CD14-positive monocyte (primary cell): Measurements from ENCODE around the gene SERPINB2. TPM values are rescaled to one million over a fixed set of nuclear protein-coding genes. Genes with fewer than 3 reads are reported as not detected.
A peak's percentile ranks its signal among the peaks of the same experiment; 100 is the strongest.
"Not testable (repeated sequence)": the region's sequence is repeated elsewhere in the genome, so short reads cannot be mapped to it uniquely, and the experiment has no call there.

Experiments used
- DNase-seq, 3 donors: peaks; one replicate each; pipeline ENCODE4 v3.0.0-alpha.2; 2011 to 2022
- H2AFZ ChIP-seq: 2 replicates; pipeline ENCODE4 v1.6.0; 2012; ENCODE audit warnings: mild to moderate bottlenecking, low read depth, low read length, inconsistent platforms; ENCODE audit not compliant: insufficient read depth, poor library complexity, severe bottlenecking
- H3K27ac ChIP-seq, 2 donors: 1 replicate in 1 of 2; 2 replicates in 1 of 2; pipeline ENCODE4 v1.5.1; 2012 to 2013; ENCODE audit warnings: low read length in 2 of 2, control low read depth in 1 of 2, inconsistent platforms in 1 of 2, low read depth in 1 of 2, mild to moderate bottlenecking in 1 of 2
- H3K27me3 ChIP-seq, 2 donors: one replicate each; pipeline versions ENCODE4 v1.6.0 to v1.6.1; 2011 to 2013; ENCODE audit warnings: low read length in 2 of 2; ENCODE audit not compliant: control insufficient read depth in 2 of 2, insufficient read depth in 2 of 2
- H3K36me3 ChIP-seq, 2 donors: replicated peaks in 1 of 2; 1 replicate in 1 of 2; 2 replicates in 1 of 2; pipeline versions ENCODE4 v1.5.1 to v1.6.1; 2012 to 2013; ENCODE audit warnings: low read length in 2 of 2, control low read depth in 1 of 2, inconsistent platforms in 1 of 2, mild to moderate bottlenecking in 1 of 2; ENCODE audit not compliant: insufficient read depth in 2 of 2, control insufficient read depth in 1 of 2
- H3K4me1 ChIP-seq, 2 donors: 1 replicate in 1 of 2; 2 replicates in 1 of 2; pipeline versions ENCODE4 v1.5.1 to v1.6.1; 2012 to 2013; ENCODE audit warnings: low read length in 2 of 2, control low read depth in 1 of 2, inconsistent platforms in 1 of 2, mild to moderate bottlenecking in 1 of 2, moderate library complexity in 1 of 2; ENCODE audit not compliant: insufficient read depth in 2 of 2, control insufficient read depth in 1 of 2
- H3K4me2 ChIP-seq: replicated peaks from 2 replicates; pipeline ENCODE3; 2012; ENCODE audit warnings: low read length, moderate library complexity, mild to moderate bottlenecking; ENCODE audit not compliant: poor library complexity, severe bottlenecking; ENCODE audit errors: extremely low read depth
- H3K4me3 ChIP-seq, 3 experiments: fragments of 200-600 bp in 1 of 3; sonication (generic) in 1 of 3; replicated peaks in 1 of 3; 1 replicate in 2 of 3; 2 replicates in 1 of 3; pipeline ENCODE4 v1.5.1; 2011 to 2013; ENCODE audit warnings: low read length in 3 of 3, mild to moderate bottlenecking in 3 of 3, control low read depth in 2 of 3, low read depth in 2 of 3, inconsistent platforms in 1 of 3, moderate library complexity in 1 of 3
- H3K79me2 ChIP-seq: 2 replicates; pipeline ENCODE4 v1.6.0; 2012; ENCODE audit warnings: mild to moderate bottlenecking, control low read depth, inconsistent platforms, low read length, moderate library complexity; ENCODE audit not compliant: insufficient read depth
- H3K9ac ChIP-seq: 2 replicates; pipeline ENCODE4 v1.6.0; 2017; ENCODE audit warnings: low read length, mild to moderate bottlenecking; ENCODE audit not compliant: insufficient read depth, poor library complexity, severe bottlenecking
- H3K9me3 ChIP-seq, 2 donors: replicated peaks in 1 of 2; 1 replicate in 1 of 2; 2 replicates in 1 of 2; pipeline versions ENCODE4 v1.5.1 to v1.6.1; 2012 to 2013; ENCODE audit warnings: low read length in 2 of 2, control low read depth in 1 of 2; ENCODE audit not compliant: control insufficient read depth in 1 of 2, insufficient read depth in 1 of 2
- H4K20me1 ChIP-seq: 2 replicates; pipeline ENCODE4 v1.6.0; 2012; ENCODE audit warnings: mild to moderate bottlenecking, low read length, control low read depth, moderate library complexity; ENCODE audit not compliant: insufficient read depth
- H3K27ac Mint-ChIP-seq, 7 donors: one replicate each; pipeline ENCODE4 v1.8.0; 2020; ENCODE audit warnings: mild to moderate bottlenecking in 7 of 7, mixed read lengths in 7 of 7, moderate library complexity in 6 of 7, inconsistent platforms in 2 of 7
- H3K27me3 Mint-ChIP-seq, 3 donors: one replicate each; pipeline ENCODE4 v1.8.0; 2021 to 2022; ENCODE audit warnings: low read depth in 3 of 3, mild to moderate bottlenecking in 3 of 3, mixed read lengths in 3 of 3, moderate library complexity in 3 of 3, inconsistent platforms in 1 of 3
- H3K36me3 Mint-ChIP-seq, 2 donors: one replicate each; pipeline ENCODE4 v1.8.0; 2020; ENCODE audit warnings: mixed read lengths in 2 of 2, inconsistent platforms in 1 of 2, mild to moderate bottlenecking in 1 of 2
- H3K4me1 Mint-ChIP-seq: one replicate; pipeline ENCODE4 v1.8.0; 2020; ENCODE audit warnings: mild to moderate bottlenecking, mixed read lengths
- H3K4me3 Mint-ChIP-seq, 2 donors: one replicate each; pipeline ENCODE4 v1.8.0; 2020; ENCODE audit warnings: mild to moderate bottlenecking in 2 of 2, mixed read lengths in 2 of 2, moderate library complexity in 1 of 2
- H3K9me3 Mint-ChIP-seq, 7 donors: one replicate each; pipeline ENCODE4 v1.8.0; 2020 to 2022; ENCODE audit warnings: mixed read lengths in 7 of 7, mild to moderate bottlenecking in 6 of 7, moderate library complexity in 6 of 7, inconsistent platforms in 2 of 7
- WGBS: methylation state at CpG from one replicate; pipeline ENCODE4 v1.1.5; 2013; ENCODE audit warnings: missing lambda C conversion rate; ENCODE audit not compliant: insufficient coverage; 5-methylcytosine and 5-hydroxymethylcytosine counted together
- intact Hi-C, 2 donors: fragments of 100-400 bp; cut with micrococcal nuclease; formaldehyde crosslinking; loops; one replicate each; pipeline versions ENCODE4 v1.15.0 to v1.15.1; 2023
- polyA plus RNA-seq, 3 donors: library from polyadenylated mRNA; depleted of rRNA in 1 of 3; unstranded in 2 of 3; stranded (reverse) in 1 of 3; fragments of 300-500 nt in 2 of 3; fragments of >200 nt in 1 of 3; fragmentation: Illumina TruSeq in 2 of 3; gene quantifications; 1 replicate in 2 of 3; 2 replicates in 1 of 3; pipeline ENCODE4 v1.2.3, GENCODE V29; 2012 to 2021
- TF ChIP-seq, protein P1 (sequence below): fragments of 200-600 bp; IDR thresholded peaks from one replicate; pipeline ENCODE4 v1.8.0; 2022; ENCODE audit warnings: antibody characterized with exemption, mild to moderate bottlenecking

Gene SERPINB2
- polyA plus RNA-seq, 3 donors, result 14.3 to 60.9 (median 19.9) TPM

- Histone ChIP-seq H3K4me2 (peak overlapping the region; percentile 83), H3K9ac (peak overlapping the region; percentile 72), H3K27ac (peak overlapping the region; percentile 78 to 89), H3K4me3 (peak overlapping the region; percentile 73 to 87 (median 74)), H3K9me3 (no peaks in the 10 kb centered on the region), H3K4me1 (peaks cover 18 to 25% of the 10 kb centered on the region in 2 donors), H3K79me2 (peaks cover 18% of the 10 kb centered on the region), H4K20me1 (no peaks in the 10 kb centered on the region), H3K27me3 (no peaks in the 10 kb centered on the region), H3K36me3 (peaks cover 0 to 11% of the 10 kb centered on the region in 2 donors), H2AFZ (peak overlapping the region; percentile 96)
- WGBS, result 13% methylated on average over 19 of the region's 19 CpGs
- H3K4me1 Mint-ChIP-seq, result peaks cover 7% of the 10 kb centered on the region
- H3K36me3 Mint-ChIP-seq, result peaks cover 0 to 2% of the 10 kb centered on the region in 2 donors
- DNase-seq, result peak in 1 of 3 donors; percentile 32
- intact Hi-C loops, result loop anchor here (5.0 to 10.0 kb wide), 3 partner anchors 85 to 422 kb away; no protein-coding TSS in a partner anchor
- H3K27ac Mint-ChIP-seq, result no peak overlapping the region
- H3K27me3 Mint-ChIP-seq, result peaks cover 0 to 1% (median 0%) of the 10 kb centered on the region in 3 donors
- H3K4me3 Mint-ChIP-seq, result no peak overlapping the region
- TF ChIP-seq, protein P1, sequence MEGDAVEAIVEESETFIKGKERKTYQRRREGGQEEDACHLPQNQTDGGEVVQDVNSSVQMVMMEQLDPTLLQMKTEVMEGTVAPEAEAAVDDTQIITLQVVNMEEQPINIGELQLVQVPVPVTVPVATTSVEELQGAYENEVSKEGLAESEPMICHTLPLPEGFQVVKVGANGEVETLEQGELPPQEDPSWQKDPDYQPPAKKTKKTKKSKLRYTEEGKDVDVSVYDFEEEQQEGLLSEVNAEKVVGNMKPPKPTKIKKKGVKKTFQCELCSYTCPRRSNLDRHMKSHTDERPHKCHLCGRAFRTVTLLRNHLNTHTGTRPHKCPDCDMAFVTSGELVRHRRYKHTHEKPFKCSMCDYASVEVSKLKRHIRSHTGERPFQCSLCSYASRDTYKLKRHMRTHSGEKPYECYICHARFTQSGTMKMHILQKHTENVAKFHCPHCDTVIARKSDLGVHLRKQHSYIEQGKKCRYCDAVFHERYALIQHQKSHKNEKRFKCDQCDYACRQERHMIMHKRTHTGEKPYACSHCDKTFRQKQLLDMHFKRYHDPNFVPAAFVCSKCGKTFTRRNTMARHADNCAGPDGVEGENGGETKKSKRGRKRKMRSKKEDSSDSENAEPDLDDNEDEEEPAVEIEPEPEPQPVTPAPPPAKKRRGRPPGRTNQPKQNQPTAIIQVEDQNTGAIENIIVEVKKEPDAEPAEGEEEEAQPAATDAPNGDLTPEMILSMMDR, result no peak
- H3K9me3 Mint-ChIP-seq, result no peaks in the 10 kb centered on the region
Observed at GRCh38 chr18:63936932-63937393, 49.5 kb downstream of the SERPINB2 start.

- H3K4me1 Mint-ChIP-seq, result peaks cover 6% of the 10 kb centered on the region
- no peaks in the 10 kb centered on the region for H3K9me3 Mint-ChIP-seq
- no peaks in the 10 kb centered on the region for H3K27me3 ChIP-seq
- H3K27me3 Mint-ChIP-seq, result peaks cover 1 to 3% (median 2%) of the 10 kb centered on the region in 3 donors
- no peak overlapping the region for H3K27ac ChIP-seq
- peaks cover 18 to 25% of the 10 kb centered on the region in 2 donors for H3K4me1 ChIP-seq
- H3K79me2 ChIP-seq, result no peaks in the 10 kb centered on the region
- H3K9me3 ChIP-seq, result no peaks in the 10 kb centered on the region
- no peak overlapping the region for H3K4me3 Mint-ChIP-seq
- intact Hi-C loops, result no loop called here
- TF ChIP-seq, protein P1, result no peak
- DNase-seq, result no peak
- no peak overlapping the region for H3K4me3 ChIP-seq
- no peaks in the 10 kb centered on the region for H3K36me3 ChIP-seq
- 96% methylated on average over 8 of the region's 8 CpGs for WGBS
- H2AFZ ChIP-seq, result no peak overlapping the region
- H3K27ac Mint-ChIP-seq, result no peak overlapping the region
- peaks cover 0 to 2% of the 10 kb centered on the region in 2 donors for H3K36me3 Mint-ChIP-seq
- H4K20me1 ChIP-seq, result no peaks in the 10 kb centered on the region
- H3K4me2 ChIP-seq, result no peak overlapping the region
- no peak overlapping the region for H3K9ac ChIP-seq
Observed at GRCh38 chr18:63940008-63940407, 52.5 kb downstream of the SERPINB2 start.

- H3K9me3 ChIP-seq, H3K36me3 Mint-ChIP-seq, H3K4me1 Mint-ChIP-seq, H3K4me3 Mint-ChIP-seq, H4K20me1 ChIP-seq, H3K9ac ChIP-seq, H3K27me3 Mint-ChIP-seq, H2AFZ ChIP-seq, H3K9me3 Mint-ChIP-seq, H3K27me3 ChIP-seq, H3K36me3 ChIP-seq, H3K27ac ChIP-seq, DNase-seq, intact Hi-C loops, H3K79me2 ChIP-seq, H3K4me2 ChIP-seq, H3K4me3 ChIP-seq: not testable (repeated sequence)
- peaks cover 18 to 25% of the 10 kb centered on the region in 2 donors for H3K4me1 ChIP-seq
- peak overlapping the region in 1 of 7 donors; percentile 62 for H3K27ac Mint-ChIP-seq
- WGBS, result 95% methylated on average over 17 of the region's 17 CpGs
Observed at GRCh38 chr18:63940543-63941050, 53.1 kb downstream of the SERPINB2 start.
